ENCODE results near the gene TEAD1.

TEAD1 gene

DNA sequence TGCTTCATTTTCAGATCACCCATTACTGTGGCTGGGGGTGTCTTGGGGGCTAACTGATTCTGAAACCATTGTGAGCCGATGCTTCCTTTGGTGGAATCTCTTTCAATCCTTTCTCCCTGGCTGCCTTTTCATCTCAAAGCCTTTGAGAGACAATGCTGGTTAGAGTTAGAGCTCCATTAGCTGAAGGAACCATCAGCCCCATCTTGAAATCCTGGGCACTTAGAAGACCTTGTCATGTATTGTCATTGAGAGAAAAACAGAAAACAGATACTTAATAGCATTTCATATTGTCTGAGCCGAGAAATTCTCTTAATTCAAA lies 6.7 kb downstream of the TEAD1 start:
- H3K9me2 ChIP-seq (replicated peaks; ENCODE audit: control insufficient read depth, low read length): no peaks in the 10 kb centered on the region
- H3K9me3 ChIP-seq (ENCODE audit: control insufficient read depth, insufficient read depth, low read length): no peaks in the 10 kb centered on the region
- no peaks in the 10 kb centered on the region for H3K36me3 ChIP-seq (ENCODE audit: control insufficient read depth, low read length)
- no peaks in the 10 kb centered on the region for H3K79me2 ChIP-seq (ENCODE audit: control insufficient read depth, low read length)
- H3K4me3 ChIP-seq (ENCODE audit: low read length): no peak overlapping the region
- no peak for TF ChIP-seq EZH2phosphoT487 (IDR thresholded peaks at IDR 0.05; ENCODE audit: borderline replicate concordance, low read length)
- no peak overlapping the region for H3K27ac ChIP-seq (ENCODE audit: low read depth, low read length)
- H3K27me3 ChIP-seq (ENCODE audit: control insufficient read depth, low read length): peaks cover 16% of the 10 kb centered on the region
- H4K20me1 ChIP-seq (ENCODE audit: control insufficient read depth, insufficient read depth, low read depth, low read length): no peaks in the 10 kb centered on the region
- no peaks in the 10 kb centered on the region for H3K4me1 ChIP-seq (ENCODE audit: control insufficient read depth, low read length)
- no peak overlapping the region for H3K4me2 ChIP-seq (ENCODE audit: low read length)
- no peaks in the 10 kb centered on the region for H3F3A ChIP-seq (ENCODE audit: control insufficient read depth, insufficient read depth)

DNA sequence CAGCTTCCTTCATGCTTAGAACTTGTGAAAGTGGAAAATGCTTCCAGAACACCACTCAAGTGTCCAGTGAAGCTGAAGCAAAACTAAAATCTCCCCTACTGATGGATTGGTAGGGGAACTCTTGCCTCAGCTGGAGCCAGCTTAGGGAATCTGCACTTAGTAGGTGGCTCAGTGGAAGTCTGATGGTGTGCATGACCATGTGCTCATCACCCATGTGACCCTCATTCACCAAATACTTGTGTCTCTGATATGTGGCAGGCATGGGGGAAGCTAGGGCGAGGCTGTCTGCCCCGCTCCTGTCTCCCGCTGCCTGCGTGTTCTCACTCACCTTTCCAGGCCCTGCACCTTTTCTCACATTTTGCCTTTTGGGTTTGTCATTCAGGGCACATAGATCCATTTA lies 7.2 kb downstream of the TEAD1 start:
- Histone ChIP-seq H3K4me3 (ENCODE audit: low read length) (no peak overlapping the region), H3K9me2 (replicated peaks; ENCODE audit: control insufficient read depth, low read length) (no peaks in the 10 kb centered on the region), H3K9me3 (ENCODE audit: control insufficient read depth, insufficient read depth, low read length) (no peaks in the 10 kb centered on the region), H3K27ac (ENCODE audit: low read depth, low read length) (no peak overlapping the region), H3K36me3 (ENCODE audit: control insufficient read depth, low read length) (no peaks in the 10 kb centered on the region), H3F3A (ENCODE audit: control insufficient read depth, insufficient read depth) (no peaks in the 10 kb centered on the region), H3K4me1 (ENCODE audit: control insufficient read depth, low read length) (no peaks in the 10 kb centered on the region), H3K4me2 (ENCODE audit: low read length) (no peak overlapping the region), H3K79me2 (ENCODE audit: control insufficient read depth, low read length) (no peaks in the 10 kb centered on the region), H3K27me3 (ENCODE audit: control insufficient read depth, low read length) (peaks cover 16% of the 10 kb centered on the region), H4K20me1 (ENCODE audit: control insufficient read depth, insufficient read depth, low read depth, low read length) (no peaks in the 10 kb centered on the region)
- TF ChIP-seq EZH2phosphoT487 (IDR thresholded peaks at IDR 0.05; ENCODE audit: borderline replicate concordance, low read length): no peak
- TF ChIP-seq, protein P1, sequence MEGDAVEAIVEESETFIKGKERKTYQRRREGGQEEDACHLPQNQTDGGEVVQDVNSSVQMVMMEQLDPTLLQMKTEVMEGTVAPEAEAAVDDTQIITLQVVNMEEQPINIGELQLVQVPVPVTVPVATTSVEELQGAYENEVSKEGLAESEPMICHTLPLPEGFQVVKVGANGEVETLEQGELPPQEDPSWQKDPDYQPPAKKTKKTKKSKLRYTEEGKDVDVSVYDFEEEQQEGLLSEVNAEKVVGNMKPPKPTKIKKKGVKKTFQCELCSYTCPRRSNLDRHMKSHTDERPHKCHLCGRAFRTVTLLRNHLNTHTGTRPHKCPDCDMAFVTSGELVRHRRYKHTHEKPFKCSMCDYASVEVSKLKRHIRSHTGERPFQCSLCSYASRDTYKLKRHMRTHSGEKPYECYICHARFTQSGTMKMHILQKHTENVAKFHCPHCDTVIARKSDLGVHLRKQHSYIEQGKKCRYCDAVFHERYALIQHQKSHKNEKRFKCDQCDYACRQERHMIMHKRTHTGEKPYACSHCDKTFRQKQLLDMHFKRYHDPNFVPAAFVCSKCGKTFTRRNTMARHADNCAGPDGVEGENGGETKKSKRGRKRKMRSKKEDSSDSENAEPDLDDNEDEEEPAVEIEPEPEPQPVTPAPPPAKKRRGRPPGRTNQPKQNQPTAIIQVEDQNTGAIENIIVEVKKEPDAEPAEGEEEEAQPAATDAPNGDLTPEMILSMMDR (IDR thresholded peaks at IDR 0.05; ENCODE audit: low read depth, low read length, poor library complexity, severe bottlenecking): no peak

DNA sequence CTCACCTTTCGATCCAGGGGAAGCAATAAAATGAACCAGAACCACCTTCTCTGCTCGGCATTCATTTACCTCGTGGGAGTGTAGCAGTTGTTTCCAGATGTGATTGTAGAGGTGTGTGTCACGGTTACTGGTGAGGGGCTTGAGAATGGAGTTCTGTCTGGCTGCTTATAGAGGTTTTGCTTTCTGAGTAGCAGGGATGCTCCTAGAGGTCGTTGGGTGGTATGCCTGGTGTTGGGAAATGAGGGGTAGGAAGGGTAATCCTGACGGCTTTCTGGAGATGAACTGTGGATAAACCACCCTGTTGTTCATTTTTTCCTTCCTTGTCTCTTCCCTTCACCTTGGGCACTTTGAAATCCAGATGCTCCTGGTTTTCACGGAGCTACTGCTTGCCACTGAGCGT lies 8.1 kb downstream of the TEAD1 start:
- H3K79me2 ChIP-seq (ENCODE audit: control insufficient read depth, low read length): no peaks in the 10 kb centered on the region
- H3K4me2 ChIP-seq (ENCODE audit: low read length): no peak overlapping the region
- H3K27ac ChIP-seq (ENCODE audit: low read depth, low read length): no peak overlapping the region
- H4K20me1 ChIP-seq (ENCODE audit: control insufficient read depth, insufficient read depth, low read depth, low read length): no peaks in the 10 kb centered on the region
- no peaks in the 10 kb centered on the region for H3K9me2 ChIP-seq (replicated peaks; ENCODE audit: control insufficient read depth, low read length)
- H3K4me3 ChIP-seq (ENCODE audit: low read length): no peak overlapping the region
- H3K36me3 ChIP-seq (ENCODE audit: control insufficient read depth, low read length): no peaks in the 10 kb centered on the region
- H3K4me1 ChIP-seq (ENCODE audit: control insufficient read depth, low read length): no peaks in the 10 kb centered on the region
- no peaks in the 10 kb centered on the region for H3K9me3 ChIP-seq (ENCODE audit: control insufficient read depth, insufficient read depth, low read length)
- TF ChIP-seq EZH2phosphoT487 (IDR thresholded peaks at IDR 0.05; ENCODE audit: borderline replicate concordance, low read length): no peak
- TF ChIP-seq, protein P1 (IDR thresholded peaks at IDR 0.05; ENCODE audit: low read depth, low read length, poor library complexity, severe bottlenecking): no peak
- peaks cover 16% of the 10 kb centered on the region for H3K27me3 ChIP-seq (ENCODE audit: control insufficient read depth, low read length)
- no peaks in the 10 kb centered on the region for H3F3A ChIP-seq (ENCODE audit: control insufficient read depth, insufficient read depth)

DNA sequence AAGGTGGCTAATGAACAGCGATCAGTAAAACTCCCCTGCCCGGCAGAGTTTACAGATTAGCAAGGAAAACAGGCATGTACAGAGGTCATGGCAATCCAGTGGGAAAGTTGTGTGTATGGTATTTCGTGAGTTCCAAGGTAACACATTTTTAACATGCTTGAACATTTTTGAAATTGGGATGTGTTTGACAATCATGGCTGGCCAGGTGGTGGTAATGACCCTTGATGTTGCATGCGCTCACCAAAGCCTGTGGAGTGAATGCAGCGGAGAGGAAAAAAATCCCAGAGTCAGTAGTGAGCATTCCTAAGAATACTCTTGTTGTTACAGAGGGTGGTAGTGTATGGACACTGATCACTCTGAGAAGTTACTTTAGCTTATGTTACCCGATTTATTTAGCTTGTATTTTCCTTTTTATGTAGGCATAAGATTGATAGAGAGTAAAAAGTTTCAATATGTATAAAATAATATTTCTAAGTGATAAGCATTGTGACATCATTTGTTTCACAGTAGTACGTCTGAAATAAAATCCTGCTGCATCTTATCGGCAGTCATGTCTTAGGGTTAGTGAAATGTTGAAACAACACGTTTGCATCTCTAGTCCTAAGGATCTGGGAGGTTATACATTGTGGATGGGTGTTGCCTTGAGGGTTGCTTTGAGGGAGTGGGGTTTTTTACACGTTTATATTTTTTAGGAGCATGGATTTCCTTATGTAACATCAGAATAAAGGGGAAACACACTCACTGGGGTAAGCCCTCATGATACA lies 8.7 kb downstream of the TEAD1 start:
- TF ChIP-seq, protein P1 (IDR thresholded peaks at IDR 0.05; ENCODE audit: low read depth, low read length, poor library complexity, severe bottlenecking): no peak
- no peaks in the 10 kb centered on the region for H3K36me3 ChIP-seq (ENCODE audit: control insufficient read depth, low read length)
- H3F3A ChIP-seq (ENCODE audit: control insufficient read depth, insufficient read depth): no peaks in the 10 kb centered on the region
- no peaks in the 10 kb centered on the region for H3K9me2 ChIP-seq (replicated peaks; ENCODE audit: control insufficient read depth, low read length)
- peaks cover 14% of the 10 kb centered on the region for H3K27me3 ChIP-seq (ENCODE audit: control insufficient read depth, low read length)
- H3K4me3 ChIP-seq (ENCODE audit: low read length): no peak overlapping the region
- H3K4me2 ChIP-seq (ENCODE audit: low read length): no peak overlapping the region
- H4K20me1 ChIP-seq (ENCODE audit: control insufficient read depth, insufficient read depth, low read depth, low read length): no peaks in the 10 kb centered on the region
- no peak overlapping the region for H3K27ac ChIP-seq (ENCODE audit: low read depth, low read length)
- H3K4me1 ChIP-seq (ENCODE audit: control insufficient read depth, low read length): no peaks in the 10 kb centered on the region
- H3K9me3 ChIP-seq (ENCODE audit: control insufficient read depth, insufficient read depth, low read length): no peaks in the 10 kb centered on the region
- no peaks in the 10 kb centered on the region for H3K79me2 ChIP-seq (ENCODE audit: control insufficient read depth, low read length)
